NAMALWA (cell line): ENCODE results near the gene SLIT1.
A peak's percentile ranks its signal among the peaks of the same experiment; 100 is the strongest.

Experiments used
- DNase-seq: peaks from one replicate; pipeline ENCODE4 v3.0.0-alpha.2; 2015; ENCODE audit warnings: low spot score

SLIT1 gene

DNA sequence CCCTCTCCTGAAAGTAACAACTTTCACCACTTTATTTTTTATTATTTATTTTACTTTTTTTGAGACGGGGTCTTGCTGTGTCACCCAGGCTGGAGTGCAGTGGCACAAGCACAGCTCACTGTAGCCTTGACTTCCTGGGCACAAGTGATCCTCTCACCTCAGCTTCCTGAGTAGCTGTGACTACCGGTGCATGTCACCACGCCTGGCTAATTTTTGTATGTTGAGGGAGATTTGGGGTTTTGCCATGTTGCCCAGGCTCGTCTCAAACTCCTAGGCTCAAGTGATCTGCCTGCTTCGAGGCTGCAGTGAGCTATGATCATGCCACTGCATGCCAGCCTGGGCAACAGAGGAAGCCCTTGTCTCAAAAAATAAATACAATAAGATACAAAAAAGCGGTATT lies 14.9 kb upstream of the SLIT1 start:
- peak; percentile 61 for DNase-seq

DNA sequence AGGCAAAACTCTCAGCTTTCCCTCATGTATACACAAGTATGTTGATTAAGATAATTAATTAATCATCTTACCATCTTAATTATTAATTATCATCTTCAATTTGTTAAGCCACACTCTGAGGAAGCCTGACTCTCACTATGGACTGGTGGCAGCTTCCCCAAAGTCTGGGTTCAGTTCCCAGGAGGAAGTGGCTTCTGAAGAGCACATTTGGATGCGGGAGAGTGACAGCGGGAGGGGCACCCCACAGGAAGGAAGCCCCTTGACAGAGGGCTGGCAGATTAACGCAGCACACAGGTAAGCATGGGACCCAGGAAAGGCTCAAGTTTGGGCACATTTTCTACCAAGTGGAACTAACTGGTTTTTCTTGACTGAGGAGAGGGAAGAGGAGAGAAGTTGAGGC lies 13.4 kb upstream of the SLIT1 start:
- no peak for DNase-seq

DNA sequence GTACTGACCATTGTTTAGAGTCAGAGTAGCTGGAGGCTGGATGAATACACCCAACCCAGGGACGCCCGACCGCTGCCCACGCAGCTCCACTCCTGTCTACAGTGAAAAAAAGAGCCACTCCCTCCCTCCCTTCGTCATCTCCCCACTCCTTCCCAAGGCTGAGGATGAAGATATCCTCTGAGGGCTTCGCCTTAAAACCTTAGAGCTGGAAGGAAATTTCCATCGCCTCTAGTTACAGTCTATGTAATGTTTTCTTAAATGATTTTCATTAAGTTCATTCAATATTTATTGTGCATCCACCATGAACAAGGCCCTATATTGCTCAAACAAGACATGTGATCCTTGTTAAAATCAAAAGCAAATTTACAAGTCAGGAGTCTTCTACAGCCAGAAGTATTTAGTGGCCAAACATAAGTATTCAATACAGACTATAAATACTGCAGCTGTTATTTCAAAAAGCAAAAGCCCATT lies 11.3 kb upstream of the SLIT1 start:
- DNase-seq = no peak

DNA sequence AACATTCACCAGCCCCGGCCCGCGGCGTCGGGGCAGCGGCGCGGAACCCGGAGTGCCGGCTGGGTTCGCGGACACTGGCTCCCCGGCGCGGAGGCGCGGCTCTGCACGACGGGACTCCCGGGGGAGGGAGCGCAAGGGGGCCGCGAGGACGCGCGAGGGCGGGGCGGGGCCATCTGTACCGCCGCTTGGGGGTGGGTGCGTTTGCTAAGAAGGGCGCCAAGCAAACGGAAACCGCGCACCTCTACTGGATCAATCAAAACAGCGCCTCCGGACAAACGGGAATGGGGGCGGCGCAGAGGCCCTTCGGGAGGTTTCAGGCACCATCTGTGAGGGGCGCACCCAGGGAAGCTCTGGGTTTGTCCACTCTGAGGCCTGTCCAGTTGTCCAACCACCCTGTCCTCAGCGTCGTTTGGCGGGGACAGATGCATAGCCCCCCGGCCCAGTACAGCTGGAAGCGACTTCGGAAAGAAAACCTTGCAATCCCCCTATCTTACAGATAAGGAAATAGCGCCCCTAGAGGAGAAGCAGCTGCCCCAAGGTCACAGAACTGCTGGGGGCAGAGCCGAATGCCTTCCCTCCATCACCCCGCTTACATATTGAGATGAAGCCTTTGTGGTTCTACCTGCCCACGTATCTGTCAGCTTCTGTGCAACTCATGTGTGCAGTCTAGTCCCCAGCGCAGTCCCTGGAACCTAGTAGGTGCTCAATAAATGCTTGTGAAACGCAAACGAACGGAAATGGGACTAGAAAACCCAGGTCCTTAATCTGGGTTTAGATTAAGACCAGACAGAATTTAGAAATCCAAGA lies 10.7 kb upstream of the SLIT1 start:
- peak; percentile 71 for DNase-seq

DNA sequence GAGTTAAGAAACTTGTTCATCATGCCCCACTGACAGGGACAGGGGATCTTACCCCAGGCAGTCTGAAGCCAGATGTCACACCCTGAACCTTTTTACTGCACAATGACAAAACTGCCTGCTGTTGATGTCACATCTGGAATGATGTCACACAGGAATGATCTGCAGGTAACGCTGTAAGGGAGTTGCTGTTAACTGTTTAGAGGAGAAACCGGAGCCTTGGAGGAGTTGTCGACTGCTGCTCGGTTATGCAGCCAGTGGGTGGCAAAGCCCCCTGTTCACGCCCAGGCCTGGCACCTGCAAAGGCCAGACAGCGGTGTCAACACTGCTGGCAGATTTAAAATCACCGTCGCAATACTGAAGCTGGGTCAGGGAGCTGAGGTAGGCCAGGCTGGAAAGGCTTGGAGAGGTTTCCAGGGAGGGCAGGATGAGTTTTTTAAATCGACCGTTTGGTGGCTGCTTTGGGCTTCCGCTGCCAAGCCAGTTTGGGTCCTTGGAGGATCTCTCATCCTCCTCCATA lies 10.0 kb upstream of the SLIT1 start:
- DNase-seq = no peak

DNA sequence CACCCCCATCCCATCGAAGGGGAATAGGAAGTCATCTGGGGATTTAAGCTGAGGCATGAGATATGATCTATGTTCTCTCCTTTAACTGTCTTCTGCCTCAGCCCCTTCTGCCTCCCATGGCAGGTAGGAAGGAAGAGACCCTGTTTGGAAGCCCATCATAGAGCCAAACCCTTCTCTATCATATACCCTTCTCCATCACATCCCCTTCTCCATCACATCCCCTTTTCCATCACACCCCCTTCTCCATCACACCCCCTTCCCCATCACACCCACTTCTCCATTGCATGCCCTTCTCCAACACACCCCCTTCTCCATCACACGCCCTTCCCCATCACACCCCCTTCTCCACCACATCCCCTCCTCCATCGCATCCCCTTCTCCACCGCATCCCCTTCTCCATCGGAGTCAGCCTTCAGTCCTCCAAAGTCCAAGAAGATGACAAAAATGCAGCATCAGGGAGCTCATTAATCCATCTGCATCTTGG lies 7.2 kb upstream of the SLIT1 start:
- DNase-seq = no peak

DNA sequence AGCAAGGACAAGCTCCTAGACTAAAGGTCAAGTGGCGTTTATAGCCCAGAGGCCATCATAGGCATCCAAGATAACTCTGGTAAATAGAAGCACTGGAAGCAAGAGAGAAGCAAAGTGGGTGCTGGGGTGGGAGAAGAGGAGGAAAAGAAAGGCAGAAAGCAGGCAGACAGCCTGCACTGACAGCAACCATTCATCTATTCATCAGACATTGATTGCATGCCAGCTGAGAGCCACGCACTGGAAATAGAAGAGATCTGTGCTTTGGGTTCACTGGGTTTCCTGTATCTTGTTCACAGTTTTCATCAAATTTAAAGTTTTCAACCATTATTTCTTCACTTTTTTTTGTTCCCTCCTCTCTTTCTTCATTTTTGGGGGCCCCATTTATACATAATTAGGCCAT lies 4.7 kb upstream of the SLIT1 start:
- no peak for DNase-seq

DNA sequence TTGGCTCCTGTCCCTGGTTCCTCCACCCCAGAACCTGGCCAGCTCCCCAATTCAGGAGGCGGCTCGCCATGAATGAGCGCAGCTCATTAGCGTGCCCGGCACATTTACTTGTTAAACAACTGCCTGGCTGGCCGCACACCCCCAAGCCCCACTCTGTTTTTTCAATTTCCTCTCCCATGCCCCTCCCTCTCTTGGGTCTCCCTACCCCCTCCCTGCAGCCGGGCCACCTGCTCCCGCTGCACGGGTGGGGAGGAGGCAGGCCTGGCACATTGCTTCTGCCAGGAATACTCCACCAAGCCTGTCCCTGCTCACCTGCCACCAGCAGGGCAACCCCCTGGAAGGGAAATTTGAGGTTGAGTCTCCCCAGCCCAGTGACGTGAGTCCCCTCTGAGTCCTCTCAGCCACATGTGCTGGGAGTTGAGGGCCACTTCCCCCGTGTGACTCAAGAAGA lies 2.5 kb upstream of the SLIT1 start:
- no peak for DNase-seq

DNA sequence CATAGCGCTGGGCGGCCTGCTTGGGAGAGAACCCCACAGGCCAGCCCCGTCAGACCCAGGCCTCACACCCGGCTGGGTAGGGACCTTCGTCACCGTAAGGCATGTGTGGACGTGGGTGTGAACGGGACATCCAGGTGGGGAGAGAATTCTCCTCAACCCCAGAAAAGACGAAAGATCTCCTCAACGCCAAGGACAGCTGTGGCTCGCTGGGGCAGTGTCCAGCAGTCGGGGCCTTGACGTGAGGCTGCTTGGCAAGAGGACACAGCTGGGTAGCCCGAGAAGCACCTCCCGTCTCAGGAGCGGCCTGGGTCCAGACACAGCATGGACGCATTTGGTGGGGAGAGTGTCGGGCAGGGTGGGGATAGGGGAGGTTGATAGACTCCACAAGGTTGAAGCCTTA lies 1.2 kb upstream of the SLIT1 start:
- DNase-seq = no peak

DNA sequence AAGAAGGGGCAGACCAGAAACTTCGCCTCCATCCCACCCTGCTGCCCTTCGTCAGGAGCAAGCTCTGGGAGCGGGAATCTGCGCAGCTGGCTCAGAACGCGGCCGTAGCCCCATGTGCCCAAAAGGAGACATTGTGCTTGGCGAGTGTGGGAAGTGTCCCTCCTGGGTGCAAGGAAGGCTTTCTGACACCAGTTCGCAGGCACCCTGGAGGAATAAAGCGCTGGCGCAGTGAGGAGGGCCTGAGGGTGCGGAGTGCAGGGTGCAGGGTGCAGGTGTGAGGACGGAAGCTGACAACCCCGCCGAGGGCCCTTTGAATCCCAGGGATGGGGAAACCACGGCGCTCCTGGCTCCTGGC lies 811 bp downstream of the SLIT1 start:
- DNase-seq = no peak

DNA sequence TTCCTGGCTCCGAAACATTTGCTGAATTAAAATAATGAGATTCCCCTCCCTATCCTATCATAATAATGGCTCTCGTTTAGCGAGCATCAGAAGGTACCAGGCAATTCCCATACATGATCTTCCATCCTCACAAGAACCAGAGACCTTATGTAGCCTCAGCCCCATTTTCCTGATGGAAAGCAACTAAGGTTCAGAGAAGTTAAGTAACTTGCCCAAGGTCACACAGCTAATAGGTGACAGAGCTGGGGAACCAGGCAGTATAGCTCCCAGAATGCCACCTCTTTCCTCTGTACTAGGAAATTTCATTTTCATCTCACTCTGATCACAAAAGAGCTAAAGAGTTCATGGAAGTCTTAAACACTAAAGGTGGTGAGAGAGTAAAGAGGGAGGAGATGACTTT lies 2.4 kb downstream of the SLIT1 start:
- DNase-seq = no peak

DNA sequence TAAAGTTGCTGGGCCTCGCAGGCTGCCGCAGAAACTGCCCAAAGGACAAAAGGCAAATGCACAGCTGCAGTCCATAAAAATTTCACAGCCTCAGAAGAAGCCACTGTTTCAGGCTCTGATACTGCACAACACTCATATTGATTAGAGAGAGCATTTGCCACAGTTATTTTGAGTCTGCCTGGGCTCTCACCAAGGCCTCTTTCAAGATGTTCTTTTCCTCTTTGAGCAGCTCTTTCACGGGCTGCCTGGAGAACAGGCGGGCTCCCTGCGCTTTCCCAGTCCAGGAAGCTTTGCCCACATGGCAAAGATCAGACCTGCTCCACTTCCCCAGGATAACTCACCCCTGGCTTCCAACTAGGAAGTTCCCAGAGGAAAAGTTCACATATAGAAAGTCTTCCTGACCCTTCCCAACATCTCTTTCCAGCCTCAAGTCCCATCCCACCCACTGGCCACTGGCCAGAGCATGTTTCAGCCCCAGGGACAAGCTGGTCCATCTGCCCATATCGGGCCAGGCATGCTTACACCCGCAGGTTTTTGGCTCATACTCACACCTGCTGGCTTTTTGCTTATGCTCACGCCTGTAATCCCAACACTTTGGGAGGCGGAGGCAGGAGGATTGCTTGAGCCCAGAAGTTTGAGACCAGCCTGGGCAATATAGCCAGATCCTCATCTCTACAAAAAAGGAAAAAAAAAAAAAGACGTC lies 3.3 kb downstream of the SLIT1 start:
- DNase-seq = no peak

DNA sequence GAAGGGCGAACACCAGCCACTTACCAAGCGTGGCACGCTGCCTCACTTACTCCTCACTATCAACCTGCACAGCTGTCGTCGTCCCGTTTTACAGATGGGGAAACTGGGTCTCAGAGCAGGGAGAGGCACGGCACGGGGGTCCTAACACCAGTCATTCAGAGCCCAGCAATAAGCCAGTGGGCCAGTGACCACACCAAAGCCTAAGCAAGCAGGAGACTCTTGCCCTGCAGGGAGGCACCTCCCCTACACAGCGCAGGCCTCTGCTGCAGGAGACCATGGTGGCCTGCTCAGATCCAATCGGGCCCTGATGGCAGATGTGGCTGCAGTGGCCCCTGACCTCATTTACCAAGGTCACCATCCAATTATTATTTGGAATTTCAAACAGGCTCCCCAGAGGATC lies 4.8 kb downstream of the SLIT1 start:
- no peak for DNase-seq

DNA sequence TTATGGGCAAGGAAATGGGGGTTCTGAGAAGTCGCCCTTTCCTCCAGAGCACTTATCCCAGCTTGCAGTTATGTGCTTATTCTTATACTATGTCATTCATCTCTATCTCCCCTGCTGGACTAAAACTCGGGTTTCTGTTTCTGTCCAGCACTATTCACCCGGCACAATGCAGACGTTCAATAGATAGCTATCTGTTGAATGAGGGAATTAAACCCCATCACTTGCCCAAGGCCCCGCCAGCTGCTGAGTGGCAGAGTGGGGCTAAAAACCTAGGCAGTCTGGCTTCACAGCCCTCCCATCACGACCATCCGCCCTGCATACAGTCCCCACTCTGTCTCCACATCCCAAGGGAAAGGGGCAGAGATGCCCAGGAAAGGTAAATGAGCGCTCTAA lies 5.4 kb downstream of the SLIT1 start:
- DNase-seq = no peak

DNA sequence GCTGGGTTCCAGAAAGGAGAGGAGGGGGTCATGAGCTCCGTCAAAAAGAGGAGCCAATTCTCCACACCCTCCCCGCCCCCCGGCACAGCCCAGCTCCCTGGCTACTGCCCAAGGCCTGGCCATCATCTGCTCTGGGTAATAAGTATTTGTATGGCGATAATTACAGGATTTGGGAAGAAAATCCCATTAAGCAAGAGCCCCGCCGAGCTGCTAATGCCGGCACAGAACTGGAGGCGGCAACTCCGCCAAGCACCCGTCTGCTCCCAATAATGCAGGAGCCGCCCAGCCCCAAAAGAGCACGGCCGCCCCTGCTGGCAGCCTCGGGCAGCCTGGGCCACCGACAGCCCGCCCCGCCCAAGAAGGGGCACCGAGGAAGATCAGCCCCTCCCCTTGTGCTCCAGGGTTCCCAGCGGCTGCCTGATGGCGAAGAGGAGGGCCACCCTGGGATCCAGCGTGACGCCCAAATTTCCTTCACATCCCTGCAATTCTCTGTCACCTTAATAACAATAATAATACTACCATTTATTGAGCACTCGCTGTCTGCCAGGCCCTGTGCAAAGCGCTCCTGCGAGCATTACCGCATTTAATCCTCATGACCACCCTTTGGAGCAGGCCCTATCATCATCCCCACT lies 5.9 kb downstream of the SLIT1 start:
- DNase-seq = peak; percentile 24

DNA sequence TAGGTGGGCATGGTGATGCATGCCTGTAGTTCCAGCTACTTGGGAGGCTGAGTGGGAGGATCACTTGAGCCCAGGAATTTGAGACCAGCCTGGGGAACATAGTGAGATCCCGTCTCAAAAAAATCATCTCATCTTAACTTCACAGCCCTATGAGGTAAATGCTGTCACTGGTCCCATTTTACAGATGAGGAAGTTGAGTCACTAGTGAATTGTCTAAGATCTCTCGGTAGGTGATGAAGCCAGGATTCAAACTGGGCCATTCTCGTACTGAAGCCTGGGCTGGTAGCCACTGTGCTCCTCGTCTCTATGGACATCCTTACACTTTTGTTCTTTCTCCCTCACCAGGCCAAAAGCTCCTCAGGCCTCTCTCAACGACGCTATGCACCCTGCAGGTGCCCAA lies 6.4 kb downstream of the SLIT1 start:
- DNase-seq = no peak

DNA sequence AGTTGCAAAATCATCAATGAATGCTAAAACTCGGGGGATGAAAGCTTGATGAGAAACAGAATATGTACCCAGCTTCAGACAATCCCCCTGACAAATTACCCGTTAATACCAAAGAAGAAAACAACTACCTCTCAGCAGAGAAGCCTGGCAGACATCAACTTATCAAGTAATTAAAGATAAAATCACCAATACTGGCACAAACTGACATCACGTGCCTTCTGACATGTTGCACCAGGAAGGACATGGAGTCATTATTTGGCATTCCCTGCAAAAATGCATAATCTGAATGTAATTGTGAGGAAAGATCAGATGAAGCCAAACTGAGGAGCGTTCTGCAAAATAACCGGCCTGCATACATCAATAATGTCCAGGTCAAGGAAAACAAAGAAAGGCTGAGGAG lies 7.7 kb downstream of the SLIT1 start:
- no peak for DNase-seq

DNA sequence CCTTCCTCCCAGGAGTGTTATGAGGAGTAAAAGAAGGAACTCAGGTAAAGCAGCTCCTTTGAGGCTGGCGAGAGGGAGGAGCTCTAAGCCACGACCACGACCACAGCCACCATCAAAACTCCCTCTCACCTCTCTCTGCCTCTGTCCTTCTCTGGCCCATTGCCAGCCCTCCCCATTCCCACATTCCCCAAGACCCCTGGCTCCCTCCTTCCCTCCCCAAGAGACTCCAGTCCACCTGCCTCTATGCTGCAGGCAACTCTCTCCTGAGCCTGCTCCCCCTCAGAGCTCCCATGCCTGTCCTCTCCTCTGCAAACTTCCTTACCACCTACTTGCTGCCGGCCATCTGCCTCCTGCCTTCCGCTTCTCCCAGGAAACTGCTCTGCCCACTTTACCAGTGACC lies 9.5 kb downstream of the SLIT1 start:
- no peak for DNase-seq

DNA sequence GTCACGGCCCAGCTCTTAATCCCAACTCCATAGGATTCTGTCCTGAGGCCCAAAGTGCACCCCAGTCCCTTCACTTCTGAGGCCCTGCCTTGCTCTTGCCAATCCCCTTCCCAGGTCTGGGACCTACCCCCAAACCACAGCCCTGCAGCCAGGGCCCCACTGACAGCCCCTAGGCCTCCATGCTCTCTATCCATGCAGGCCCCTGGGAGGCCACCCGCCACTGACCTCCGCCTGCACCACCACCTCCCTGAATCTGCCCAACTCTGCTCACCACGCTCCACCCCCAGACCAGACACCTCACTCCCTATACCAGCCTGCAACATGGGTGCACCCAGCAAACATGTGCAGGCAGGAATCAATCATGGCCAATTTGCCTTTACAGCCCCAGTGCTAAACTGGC lies 10.2 kb downstream of the SLIT1 start:
- no peak for DNase-seq

DNA sequence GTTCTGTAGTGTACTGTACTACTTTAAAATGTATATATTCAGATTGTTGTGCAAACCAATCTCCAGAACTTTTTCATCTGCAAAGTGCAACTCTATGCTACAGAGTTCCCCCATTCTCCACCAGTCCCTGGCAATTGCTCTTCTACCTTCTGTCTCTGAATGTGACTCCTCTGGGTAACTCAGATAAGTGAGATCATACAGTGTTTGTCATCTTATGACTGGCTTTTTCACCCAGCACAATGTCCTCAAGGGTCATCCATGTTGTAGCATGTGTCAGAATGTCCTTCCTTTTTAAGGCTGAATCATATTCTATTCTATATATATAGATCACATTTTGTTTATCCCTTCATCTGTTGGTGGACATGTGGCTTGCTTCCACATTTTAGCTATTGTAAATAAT lies 10.8 kb downstream of the SLIT1 start:
- no peak for DNase-seq

DNA sequence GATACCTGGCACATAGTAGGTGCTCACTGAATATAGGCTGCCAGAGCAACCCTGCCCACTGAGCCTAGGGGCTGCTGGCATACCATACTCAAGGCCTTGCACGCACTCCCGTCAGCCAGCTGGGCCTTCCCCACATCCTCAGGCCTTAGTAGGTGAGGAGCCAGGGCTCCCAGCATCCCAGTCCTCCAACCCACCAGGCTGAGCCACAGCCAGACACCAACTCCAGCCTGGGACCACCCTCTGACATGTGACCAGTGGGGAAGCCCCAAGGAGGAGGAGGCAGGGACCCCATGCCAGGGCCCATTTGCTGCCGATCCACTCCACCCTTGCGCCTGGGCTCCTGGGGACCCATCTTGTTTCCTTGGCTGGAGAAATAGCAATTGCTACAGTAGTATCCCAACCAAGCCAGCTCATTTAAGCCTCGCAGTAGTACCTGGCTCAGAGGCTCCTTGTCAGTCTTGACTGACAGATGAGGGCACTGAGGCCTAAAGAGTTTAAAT lies 11.4 kb downstream of the SLIT1 start:
- no peak for DNase-seq

DNA sequence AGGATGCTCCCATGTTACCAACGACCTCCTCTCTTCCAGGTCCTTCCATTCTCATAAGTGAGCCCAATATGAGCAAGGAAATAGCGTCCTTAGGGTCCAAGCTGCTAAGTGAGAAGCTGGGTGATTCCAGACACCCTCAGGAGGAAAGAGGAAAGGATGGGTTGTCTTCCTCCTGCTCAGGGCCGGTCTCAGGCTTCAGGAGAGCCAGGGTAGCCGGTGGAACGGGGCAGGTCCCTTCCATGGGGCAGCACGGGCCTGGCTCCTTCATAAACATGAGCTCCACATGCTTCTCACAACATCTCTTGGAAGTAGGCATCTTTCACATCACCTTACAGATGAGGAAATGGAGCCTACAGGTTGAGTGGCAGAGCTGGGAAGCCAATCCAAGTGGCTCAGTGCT lies 12.7 kb downstream of the SLIT1 start:
- no peak for DNase-seq

DNA sequence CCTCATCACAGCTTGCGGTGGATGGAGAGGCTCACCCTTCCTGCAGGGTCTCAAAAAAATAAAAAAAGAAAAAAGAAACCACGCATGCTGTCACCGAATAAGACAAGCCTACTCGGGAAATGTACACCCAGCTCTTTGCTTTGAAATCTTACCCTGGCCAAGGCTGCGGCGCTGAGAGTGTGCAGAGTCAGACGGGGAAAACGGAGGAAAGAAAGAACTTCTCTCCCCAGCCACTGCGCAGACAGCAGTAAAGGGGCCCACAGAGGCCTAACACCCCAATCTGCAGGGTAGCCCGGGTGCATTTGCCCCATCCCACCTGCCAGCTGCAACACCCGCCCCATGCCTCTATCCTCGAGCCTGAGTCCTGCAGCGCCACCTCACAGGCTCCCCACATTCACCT lies 14.8 kb downstream of the SLIT1 start:
- DNase-seq = no peak
